Measurements from ENCODE around the gene CHN2.

Gene CHN2

DNA sequence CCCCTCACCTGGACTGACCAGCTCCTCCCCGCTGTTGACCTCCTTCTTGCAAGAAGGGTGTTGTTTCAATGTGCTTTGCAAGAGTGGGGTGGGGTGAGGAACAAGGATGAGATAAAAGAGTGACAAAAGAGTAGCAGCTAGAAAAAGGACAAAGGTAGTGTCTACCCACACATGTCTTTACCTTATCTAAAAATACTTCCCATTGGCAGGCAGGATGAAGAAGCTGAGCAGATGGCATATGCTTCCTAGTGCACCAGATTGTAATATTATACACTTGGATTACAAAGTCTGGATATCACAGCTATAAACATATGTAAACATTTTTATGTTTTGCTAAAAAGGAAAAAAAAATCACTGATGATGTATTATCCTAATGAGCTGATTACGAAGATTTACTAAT, 34.5 kb downstream of the CHN2 start:
- no peak for DNase-seq

DNA sequence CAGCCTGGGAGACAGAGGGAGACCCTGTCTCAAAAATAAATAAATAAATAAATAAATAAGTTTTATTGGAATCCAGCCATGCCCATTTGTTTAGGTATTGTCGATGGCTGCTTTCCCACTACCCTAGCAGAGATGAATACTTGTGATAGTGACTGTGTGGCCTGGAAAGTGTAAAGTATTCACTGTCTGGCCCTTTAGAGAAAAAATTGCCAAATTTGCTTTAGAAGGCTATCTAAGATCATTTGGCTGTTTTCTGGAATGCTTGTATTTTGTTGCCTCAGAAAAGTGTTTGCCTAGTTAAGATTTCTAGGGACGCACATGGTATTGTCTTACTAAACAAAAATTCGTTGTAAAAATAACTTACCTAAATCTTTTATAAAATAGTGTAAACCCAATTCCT, 35.4 kb downstream of the CHN2 start:
- DNase-seq: no peak

DNA sequence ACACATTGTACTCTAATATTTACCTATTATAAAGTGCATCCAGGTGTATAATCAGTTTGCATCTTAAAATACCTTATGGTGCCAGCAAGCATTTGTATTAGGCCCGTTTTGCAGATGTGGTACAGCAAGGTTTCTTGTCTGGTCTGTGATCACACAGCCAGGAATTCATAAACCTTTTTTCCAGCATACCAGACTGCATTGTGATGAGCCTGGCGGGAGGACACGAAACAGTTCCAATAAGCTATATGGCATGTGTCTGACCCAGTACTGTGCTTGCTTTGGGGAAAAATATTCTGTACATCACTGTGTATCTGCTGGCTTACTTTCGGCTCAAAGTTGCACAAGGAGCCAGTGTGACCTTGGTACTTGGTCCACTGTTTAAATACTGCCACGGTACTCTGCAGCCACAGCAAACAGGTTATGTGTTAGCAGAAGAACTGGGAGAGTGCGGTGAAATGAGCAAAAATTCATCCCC, 36.3 kb downstream of the CHN2 start:
- no peak for DNase-seq

DNA sequence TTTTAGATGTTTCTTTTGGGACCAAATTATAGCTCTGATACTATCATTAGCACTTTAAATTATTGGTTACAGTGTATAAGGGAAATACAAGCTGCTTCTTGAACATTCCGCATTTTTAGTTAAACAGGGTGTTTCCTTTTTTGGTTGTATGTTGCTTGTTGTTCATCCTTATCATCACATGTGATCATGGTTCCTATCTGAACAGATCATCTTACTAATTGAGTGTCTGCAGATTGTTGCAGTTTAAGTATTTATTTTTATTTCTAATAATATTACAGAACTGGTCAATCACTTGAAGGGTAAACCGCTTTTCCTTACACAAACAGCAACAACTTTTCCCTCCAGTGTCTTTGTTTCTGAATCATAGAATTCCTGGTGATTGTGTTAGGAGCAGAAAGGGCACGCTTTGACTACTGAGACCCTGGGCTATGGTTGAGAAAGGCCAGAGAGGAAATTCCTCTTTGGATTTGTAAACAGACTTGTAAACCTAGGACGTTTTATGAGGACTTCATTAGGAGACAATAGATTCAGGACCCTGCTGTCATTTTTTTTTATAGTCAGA, 37.2 kb downstream of the CHN2 start:
- DNase-seq: no peak

DNA sequence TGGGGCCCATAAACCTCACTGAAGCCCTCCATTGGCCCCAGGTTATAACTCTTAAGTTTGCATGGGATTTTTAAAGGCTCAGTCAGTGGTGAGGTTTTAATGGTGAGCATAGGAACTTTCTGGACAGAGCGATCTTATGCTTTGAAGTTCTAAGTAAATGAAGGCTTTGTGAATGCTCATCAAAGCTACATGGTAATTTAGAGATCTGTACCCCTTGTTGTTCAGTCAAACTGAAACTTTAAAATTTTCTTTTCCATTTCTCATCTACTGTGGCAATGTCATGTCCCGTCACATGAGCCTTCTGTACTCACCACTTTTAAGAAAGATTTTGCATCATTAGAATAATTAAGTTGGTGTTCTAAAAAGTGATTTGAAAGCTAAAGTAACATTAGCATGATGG, 39.9 kb downstream of the CHN2 start:
- no peak for DNase-seq

- no peak for DNase-seq
Measured at GRCh38 chr7:29236071-29236580, 41.6 kb downstream of the CHN2 start.

DNA sequence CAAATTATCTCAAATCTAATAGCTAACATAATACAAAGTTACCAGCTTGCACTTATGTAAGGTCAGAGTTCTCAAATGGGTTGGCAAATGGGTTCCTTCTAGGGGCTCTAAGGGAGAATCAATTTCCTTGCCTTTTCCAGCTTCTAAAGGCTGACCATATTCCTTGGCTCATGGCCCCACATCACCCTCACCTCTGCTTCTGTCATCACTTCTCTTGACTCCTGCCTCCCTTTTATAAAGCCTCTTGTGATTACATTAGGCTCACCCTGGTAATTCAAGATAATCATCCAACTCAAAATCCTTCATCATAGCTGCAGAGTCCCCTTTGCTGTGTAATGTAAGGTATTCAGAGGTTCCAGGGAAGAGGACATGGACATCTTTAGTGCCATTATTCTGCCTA, 42.1 kb downstream of the CHN2 start:
- no peak for DNase-seq

GRCh38 chr7:29237489-29237888, 42.9 kb downstream of the CHN2 start:
- DNase-seq: no peak

- peak; percentile 36 for DNase-seq
Measured at GRCh38 chr7:29239638-29240037, 45.1 kb downstream of the CHN2 start.

- no peak for DNase-seq
Measured at GRCh38 chr7:29242265-29242664, 47.7 kb downstream of the CHN2 start.

DNA sequence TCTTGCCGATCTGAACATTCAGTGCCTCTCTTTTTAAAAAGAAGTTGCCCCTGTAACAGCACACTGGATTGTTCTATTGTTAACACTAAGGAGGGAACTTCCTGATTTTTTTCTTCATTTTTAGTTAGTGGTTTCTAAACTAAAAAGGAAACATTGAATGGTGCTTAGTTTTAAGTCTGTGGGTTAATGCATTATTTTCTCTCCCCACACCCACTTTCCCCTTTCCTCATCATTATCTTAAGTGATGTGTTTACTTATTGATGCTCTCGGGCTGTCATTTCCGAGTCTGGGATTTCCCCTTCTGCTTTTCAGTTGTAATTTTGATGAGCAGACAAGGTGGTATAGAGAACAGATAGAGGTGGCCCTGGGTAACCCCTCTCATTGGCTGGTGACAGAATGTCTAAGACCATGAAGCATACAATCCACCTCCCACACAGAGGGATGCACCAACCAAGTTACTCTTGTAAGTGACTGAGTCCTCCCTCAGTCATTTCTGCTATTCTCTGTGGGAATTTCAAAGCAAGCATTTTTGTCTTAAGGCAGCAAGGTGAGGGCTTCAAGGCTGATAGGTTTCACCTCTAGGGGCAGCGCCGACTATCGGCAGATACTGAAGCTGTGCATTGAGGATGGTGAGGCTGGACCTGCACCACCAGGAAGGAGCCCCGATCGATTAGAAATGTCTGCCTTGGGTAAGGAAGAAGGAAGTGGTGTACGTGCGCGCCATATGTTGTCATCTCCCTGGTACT, 49.5 kb downstream of the CHN2 start:
- DNase-seq: no peak

DNA sequence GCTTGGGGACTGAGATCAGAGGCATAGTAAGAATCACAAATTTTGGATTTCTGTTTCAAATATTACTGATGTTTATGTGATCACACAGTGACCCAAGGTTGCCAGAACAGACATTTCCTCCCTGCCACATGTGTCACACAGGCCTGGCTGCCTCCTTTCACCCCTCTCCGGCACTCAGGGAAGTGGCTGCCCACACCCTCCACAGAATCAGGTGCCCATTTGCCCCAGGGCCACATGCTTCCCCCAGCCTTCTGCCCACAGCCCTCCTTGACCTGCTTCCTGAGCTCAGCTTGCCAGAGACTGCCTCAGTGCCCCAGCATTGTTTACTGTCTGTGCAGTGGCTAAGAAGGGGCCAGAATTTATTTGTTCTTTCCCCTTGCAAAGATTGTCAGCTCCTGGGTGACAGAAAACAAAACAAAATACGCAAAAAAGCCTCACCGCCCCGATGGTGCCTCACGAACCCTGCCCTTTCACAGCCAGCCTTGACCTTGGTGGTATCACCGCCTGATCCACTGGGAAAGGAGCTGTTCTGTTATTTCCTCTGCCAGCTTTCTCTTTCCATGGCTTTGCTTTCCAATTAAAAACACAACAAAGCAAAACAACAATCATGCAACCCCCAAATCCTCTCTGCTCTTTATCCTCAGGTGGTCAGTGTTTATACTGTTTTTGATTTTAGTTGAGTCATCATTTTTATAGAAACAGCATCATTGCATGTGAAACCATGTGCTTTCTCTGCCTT, 52.8 kb downstream of the CHN2 start:
- no peak for DNase-seq

- DNase-seq: no peak
Measured at GRCh38 chr7:29247963-29248236, 53.3 kb downstream of the CHN2 start.

DNA sequence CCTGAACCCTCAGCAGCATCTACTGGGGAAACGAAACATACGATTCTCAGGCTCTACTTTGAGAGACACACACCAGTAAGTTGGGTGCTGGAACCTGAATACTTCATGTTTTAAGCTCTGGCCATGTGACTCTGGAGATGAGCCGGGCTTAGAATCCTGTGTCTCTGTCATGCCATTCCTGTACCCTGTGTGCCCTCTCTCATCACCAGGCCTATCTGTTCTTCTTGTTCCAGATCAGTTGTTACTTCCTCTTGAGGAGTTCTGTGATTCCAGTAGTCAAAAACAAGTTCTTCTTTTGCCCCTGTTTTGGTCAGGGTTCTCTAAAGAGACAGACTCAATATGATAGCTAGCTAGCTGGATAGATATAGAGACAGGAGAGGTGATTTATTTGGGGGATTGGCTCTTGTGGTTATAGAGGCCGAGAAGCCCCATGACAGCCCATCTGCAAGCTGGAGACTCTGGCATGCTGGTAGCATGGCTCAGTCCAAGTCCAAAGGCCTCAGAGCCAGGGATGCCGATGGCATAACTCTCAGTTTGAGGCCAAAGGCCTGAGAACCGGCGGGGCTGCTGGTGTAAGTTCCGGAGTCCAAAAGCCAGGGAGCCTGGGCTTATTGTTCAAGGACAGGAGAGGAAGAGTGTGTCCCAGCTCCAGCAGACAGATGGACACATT, 54.3 kb downstream of the CHN2 start:
- DNase-seq: no peak

DNA sequence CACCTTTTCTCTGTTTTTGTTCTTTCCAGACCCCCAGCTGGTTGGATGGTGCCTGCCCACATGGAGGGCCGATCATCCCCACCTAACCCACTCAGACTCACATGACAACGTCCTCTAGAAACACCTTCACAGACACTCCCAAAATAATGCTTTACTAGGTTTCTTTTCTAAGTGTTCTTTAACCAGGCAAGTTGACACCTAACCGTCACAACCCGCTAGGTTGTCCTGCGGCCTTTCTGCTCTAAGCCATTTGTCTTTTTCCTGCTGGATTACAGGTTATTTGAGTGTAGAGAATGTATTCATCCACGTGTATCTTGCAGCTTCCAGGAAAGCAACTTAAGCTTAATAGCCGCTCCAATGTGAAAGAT, 54.8 kb downstream of the CHN2 start:
- DNase-seq: no peak

GRCh38 chr7:29249860-29250259, 55.3 kb downstream of the CHN2 start:
- DNase-seq: no peak

GRCh38 chr7:29253225-29253624, 58.6 kb downstream of the CHN2 start:
- no peak for DNase-seq

DNA sequence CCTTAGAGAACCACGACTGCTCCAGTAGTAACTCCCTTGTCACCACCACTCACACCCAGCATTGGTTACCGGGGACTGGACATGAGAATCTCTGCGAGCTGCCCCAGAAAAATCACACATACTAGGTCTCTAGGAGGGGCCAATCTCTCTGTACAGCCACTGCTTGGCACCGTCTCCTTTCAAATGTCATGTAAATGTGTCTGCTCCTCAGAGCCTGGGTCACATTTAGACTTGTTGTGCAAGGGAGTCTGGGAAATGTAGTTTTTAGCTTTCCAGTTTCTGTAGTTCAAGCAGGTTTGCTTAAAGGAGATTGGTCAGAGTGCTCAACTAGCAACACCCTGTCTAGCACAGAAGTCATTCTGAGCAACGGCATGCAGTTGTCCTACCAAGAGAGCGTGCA, 60.0 kb downstream of the CHN2 start:
- DNase-seq: no peak

DNA sequence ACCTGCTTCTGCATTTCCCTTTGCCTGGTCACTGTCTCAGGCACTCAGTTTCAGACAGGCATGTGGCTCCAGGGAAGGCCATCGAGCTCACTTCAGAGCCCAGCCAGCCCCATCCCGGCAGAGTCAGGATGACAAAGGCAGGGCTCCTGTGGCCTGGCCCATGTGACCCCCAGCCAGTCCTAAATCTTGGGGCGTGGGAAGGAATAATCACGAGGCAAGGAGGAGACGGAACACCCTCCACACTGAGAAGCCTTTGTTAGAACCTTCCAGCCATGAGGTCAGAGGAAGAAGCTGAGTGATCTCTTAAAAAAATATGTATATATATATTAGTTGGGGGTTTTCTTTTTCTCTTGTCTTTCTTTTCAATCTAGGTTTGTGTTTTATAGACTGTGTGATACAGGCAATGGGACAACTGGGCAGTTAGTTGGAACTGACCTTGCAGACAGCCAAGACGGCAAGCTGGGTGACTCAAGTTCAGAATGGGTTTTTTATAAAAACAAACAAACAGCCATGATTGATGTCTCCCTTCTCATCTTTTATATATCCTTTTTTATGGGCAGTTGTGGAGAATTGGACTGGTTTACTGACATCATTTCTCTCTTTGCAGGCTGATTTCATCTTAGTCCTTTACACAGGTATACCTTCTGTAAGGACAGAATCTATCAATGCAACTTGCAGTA, 60.8 kb downstream of the CHN2 start:
- DNase-seq: no peak

GRCh38 chr7:29255906-29256692, 61.5 kb downstream of the CHN2 start:
- no peak for DNase-seq

GRCh38 chr7:29256693-29257002, 62.1 kb downstream of the CHN2 start:
- no peak for DNase-seq

DNA sequence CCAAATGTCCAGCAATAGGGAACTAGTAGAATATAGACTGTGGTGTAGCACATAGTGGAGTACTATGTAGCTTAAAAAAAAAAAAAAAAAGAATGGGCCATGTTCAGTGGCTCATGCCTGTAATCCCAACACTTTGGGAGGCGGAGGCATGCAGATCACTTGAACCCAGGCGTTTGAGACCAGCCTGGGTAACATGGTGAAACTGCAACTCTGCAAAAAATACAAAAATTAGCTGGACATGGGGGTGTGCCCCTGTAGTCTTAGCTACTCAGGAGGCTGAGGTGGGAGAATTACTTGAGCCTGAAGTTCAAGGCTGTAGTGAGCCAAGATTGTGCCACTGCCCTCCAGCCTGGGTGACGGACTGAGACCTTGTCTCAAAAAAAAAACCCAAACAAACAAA, 64.4 kb downstream of the CHN2 start:
- no peak for DNase-seq
